GM18867 (cell line): ENCODE results near the gene LRP10.
A peak's percentile ranks its signal among the peaks of the same experiment; 100 is the strongest.
"Not testable (repeated sequence)": the region's sequence is repeated elsewhere in the genome, so short reads cannot be mapped to it uniquely, and the experiment has no call there.

ENCODE experiments used
- ATAC-seq: cut with Tn5 transposase; IDR thresholded peaks from one replicate; pipeline ENCODE4 v1.9.1; 2021; ENCODE audit warnings: mild to moderate bottlenecking, moderate library complexity; ENCODE audit not compliant: unreplicated experiment

Gene LRP10

GRCh38 chr14:22886500-22887259, 15.1 kb downstream of the LRP10 start:
- ATAC-seq, result peak; percentile 53

DNA sequence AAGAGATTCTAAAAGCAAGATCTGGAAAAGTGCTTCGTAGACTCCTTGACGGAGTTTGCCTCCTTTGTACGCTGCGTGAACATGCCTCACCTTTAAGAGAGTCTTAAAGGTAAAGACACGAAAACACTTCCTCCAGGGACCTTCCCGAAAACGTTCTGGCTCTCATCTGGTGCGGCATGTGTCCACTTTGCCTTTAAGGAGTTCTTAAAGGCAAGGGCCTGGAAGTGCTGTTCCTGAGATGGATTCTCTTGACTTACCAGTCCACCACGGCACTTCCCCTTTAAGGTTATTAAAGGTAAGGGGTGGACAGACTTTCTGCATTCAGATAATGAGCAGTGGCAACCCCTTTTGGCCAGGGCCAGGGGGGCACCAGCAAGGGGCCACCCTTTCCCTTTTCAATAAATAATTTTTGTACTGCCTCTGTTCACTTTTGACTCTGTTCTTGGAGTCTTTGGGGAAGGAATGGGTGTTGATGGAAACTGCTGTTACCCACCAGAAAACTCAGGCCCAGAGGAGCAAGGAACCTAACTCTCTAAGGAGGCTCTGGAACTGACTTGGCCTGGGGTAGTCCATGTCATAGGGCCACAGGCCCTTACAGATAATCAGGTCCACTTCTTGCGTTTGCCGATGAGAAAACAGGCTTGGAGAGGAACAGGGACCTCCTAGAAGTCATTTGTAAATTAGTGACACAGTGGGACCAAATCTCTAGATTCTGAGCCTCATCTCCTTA, 15.9 kb downstream of the LRP10 start:
- ATAC-seq, result peak; percentile 36

DNA sequence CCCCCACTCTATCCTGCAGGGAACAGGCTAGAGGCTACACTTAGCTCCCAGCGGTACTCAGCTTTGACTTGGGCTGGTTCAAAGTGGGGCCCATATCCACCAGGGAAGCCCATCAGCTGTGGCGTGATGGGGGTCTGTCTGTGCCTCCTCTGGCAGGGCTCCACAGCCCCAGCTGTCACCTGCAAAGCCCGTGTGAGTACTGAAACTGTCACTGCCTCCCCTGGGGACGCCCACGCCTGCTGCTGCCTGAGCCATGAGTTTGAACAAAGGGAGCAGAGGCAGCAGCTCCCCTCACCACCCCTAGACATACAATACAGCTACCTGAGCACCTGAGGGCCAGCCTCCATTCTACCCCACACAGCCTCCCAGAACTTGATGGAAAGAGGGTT, 16.4 kb downstream of the LRP10 start:
- ATAC-seq, result peak; percentile 43

- ATAC-seq, result no peak
Measured at GRCh38 chr14:22888662-22889061, 17.1 kb downstream of the LRP10 start.

DNA sequence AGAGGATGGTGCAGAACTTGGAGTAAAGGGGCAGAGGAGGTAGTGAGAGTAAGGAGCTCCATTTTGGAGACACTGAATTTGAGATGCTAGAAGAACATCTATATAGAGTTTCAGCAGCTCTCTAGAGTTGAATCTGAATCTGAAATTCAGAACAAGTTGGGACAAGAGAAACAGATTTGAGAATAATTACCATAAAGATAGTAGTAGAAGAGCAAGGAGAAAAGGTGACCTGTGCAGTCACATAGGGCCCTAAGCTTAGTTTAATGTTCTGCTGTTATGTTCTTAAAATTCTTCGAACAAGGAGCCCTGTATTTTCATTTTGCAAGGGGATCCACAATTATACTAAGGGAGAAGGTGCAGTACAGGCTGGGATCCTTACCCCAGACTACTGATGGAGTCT, 18.9 kb downstream of the LRP10 start:
- ATAC-seq, result no peak

GRCh38 chr14:22892488-22892887, 20.9 kb downstream of the LRP10 start:
- ATAC-seq, result no peak

- no peak for ATAC-seq
Measured at GRCh38 chr14:22893706-22894105, 22.2 kb downstream of the LRP10 start.

DNA sequence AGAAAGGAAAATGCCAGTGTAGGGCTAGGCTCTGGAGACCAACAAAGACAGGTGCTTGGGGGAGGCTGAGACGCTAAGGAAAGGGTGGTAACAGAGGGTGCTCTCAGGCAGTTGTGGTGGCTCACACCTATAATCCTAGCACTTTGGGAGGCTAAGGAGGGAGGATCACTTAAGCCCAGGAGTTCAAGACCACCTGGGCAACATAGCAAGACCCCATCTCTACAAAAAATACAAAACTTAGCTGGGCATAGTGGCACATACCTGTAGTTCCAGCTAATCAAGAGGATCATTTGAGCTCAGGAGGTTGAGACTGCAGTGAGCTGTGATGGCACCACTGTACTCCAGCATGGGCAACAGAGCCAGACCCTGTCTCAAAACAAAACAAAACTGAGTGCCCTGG, 23.9 kb downstream of the LRP10 start:
- ATAC-seq, result no peak

- no peak for ATAC-seq
Measured at GRCh38 chr14:22896356-22896755, 24.8 kb downstream of the LRP10 start.

DNA sequence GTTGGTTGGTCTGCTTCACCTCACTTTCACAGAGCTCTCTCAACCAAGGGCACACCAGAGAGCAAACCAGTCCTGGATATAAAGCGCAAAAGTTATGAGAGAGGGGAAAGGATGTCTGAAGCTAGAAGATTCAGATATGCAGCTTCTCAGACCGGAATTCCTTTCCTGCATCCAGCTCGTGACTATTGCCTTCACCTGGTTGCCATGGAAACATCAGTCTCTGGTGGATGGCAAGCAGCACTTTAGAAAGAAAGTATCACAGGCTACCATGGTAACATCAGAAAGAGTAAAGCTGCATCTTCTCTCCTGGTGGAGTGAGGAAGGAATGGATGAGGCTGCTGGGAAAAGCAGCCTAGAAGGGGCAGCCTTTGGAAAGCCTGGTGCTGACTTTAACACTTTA, 25.2 kb downstream of the LRP10 start:
- no peak for ATAC-seq

- ATAC-seq, result no peak
Measured at GRCh38 chr14:22897357-22897756, 25.8 kb downstream of the LRP10 start.

- ATAC-seq, result no peak
Measured at GRCh38 chr14:22898302-22899090, 27.0 kb downstream of the LRP10 start.

DNA sequence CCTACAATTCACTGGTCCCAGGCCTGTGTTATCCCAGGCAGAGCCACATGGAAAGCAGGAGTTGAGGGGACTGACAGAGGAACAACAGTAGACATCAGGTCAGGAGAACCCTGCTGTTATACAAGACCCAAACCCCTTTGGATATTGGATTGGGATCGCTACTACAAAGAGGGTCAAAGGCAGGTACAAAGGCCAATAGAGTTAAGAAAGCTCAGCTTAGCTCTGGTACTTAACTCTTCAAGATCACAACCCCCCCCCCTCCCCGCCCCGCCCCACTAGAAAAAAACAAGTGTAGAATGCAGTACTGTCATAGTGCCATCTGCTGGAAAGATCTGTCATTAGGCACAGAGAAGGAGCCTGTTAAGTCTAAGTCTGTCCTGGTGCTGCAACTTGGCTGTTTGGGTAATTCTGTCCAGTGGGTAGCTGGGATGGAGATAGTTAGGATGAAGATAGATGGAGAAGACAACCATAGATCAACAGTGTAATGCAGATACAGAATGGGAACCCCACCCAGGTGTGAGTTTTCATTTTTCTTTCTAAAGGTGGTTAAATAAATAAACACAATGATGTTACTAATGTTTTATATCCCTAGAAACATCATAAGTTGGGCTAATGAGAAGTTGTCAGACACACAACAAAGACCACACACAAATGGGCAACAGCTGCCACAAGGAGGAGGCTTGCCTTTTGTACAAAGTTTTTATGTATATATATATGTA, 28.7 kb downstream of the LRP10 start:
- ATAC-seq, result no peak

- no peak for ATAC-seq
Measured at GRCh38 chr14:22901799-22902198, 30.3 kb downstream of the LRP10 start.

GRCh38 chr14:22903742-22904087, 32.2 kb downstream of the LRP10 start:
- ATAC-seq, result no peak

DNA sequence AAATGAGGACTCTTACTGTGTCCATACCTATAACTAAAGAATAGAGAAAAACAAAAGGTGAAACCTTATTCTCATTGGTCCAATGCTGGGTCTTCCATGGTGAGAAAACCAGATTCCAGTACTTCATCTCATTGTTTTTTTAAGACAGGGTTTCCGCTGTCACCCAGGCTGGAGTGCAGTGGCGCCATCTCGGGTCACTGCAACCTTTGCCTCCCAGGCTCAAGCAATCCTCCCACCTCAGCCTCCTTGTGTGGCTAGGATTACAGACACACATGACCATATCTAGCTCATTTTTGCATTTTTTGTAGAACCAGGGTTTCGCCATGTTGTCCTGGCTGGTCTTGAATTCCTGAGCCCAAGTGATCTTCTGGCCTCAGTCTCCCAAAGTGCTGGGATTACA, 34.1 kb downstream of the LRP10 start:
- ATAC-seq, result no peak

DNA sequence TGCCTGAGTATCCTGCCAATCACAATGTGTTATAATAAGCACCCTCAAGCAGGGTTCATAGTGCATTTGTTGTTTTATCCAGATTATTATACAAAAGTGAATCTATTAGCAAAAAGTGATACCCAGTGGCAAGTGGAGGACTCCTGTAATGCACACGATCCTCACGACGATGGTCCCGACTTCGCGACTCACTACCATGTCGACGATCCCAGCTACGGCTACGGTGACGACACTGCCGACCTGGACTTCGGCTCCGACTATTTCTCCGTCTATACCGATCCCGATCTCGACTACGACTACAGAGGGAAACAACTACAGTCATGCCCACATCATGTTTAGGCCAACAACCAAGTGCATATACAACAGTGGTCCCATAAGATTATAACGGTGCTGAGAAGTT, 34.5 kb downstream of the LRP10 start:
- no peak for ATAC-seq

DNA sequence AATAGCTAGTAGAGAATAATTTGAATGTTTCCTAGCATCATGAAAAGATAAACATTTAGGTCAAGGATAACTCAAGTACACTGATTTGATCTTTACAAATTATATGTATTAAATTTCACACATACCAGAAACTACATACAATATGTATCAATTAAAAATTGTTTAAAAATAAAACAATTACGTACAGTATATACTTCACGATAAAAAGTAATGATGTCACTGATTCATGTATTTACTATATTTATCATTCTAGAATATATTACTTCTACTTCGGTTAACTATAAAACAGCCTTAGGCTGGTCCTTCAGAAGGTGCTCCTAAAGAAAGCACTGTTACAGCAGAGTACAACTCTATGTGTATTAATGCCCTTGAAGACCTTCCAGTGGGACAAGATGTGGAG, 35.9 kb downstream of the LRP10 start:
- no peak for ATAC-seq

DNA sequence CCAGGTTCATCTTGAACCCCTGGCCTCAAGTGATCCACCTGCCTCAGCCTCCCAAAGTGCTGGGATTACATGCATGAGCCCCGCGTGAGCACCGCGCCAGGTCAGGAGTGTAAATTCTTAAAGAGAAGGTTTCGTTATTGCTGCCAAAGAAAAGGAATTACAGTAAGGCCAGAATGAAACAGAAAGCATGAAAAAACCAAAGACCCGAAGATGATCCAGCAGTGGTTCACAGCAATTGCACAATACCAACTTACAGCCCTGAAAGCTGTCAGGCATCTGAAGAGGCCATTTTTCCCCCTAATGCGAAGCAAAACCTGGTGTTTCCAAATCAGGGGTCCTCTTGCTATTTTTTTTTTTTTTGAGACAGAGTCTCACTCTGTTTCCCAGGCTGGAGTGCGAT, 37.1 kb downstream of the LRP10 start:
- no peak for ATAC-seq

GRCh38 chr14:22910916-22911315, 39.4 kb downstream of the LRP10 start:
- no peak for ATAC-seq

- ATAC-seq, result not testable (repeated sequence)
Measured at GRCh38 chr14:22914836-22915235, 43.3 kb downstream of the LRP10 start.
